Ureter (tissue), 1 donor: ENCODE measurements around the gene EPHB4. TPM values are rescaled to one million over a fixed set of nuclear protein-coding genes. Genes with fewer than 3 reads are reported as not detected.
"Not testable (repeated sequence)": the region's sequence is repeated elsewhere in the genome, so short reads cannot be mapped to it uniquely, and the experiment has no call there.

Experiments used
- DNase-seq: peaks from one replicate; pipeline ENCODE4 v3.0.0-alpha.2; 2020; ENCODE audit warnings: low spot score
- total RNA-seq: library from RNA; stranded (reverse); gene quantifications from one replicate; pipeline ENCODE4 v1.2.4, GENCODE V29; 2023
- donor health status: DM: yes; HTN: yes; CAD: no.

Gene EPHB4
- 58.4 TPM for total RNA-seq

- DNase-seq, result peak; percentile 84
Measured at GRCh38 chr7:100827330-100828226, at the start of gene EPHB4. Gene EPHB4 (minus strand): TSS chr7:100827523. CDS start chr7:100827030, 493 bp downstream.

GRCh38 chr7:100875356-100875751, 48.0 kb upstream of the EPHB4 start:
- no peak for DNase-seq

- DNase-seq, result peak; percentile 99
Measured at GRCh38 chr7:100874577-100875355, 47.4 kb upstream of the EPHB4 start, which contains the start of gene SRRT. Gene SRRT (plus strand): TSS chr7:100875103. CDS start chr7:100875591, 488 bp downstream.

- DNase-seq, result no peak
Measured at GRCh38 chr7:100874300-100874576, 46.9 kb upstream of the EPHB4 start.

GRCh38 chr7:100873599-100874299, 46.4 kb upstream of the EPHB4 start:
- no peak for DNase-seq

- DNase-seq, result no peak
Measured at GRCh38 chr7:100867776-100868485, 40.6 kb upstream of the EPHB4 start.

DNA sequence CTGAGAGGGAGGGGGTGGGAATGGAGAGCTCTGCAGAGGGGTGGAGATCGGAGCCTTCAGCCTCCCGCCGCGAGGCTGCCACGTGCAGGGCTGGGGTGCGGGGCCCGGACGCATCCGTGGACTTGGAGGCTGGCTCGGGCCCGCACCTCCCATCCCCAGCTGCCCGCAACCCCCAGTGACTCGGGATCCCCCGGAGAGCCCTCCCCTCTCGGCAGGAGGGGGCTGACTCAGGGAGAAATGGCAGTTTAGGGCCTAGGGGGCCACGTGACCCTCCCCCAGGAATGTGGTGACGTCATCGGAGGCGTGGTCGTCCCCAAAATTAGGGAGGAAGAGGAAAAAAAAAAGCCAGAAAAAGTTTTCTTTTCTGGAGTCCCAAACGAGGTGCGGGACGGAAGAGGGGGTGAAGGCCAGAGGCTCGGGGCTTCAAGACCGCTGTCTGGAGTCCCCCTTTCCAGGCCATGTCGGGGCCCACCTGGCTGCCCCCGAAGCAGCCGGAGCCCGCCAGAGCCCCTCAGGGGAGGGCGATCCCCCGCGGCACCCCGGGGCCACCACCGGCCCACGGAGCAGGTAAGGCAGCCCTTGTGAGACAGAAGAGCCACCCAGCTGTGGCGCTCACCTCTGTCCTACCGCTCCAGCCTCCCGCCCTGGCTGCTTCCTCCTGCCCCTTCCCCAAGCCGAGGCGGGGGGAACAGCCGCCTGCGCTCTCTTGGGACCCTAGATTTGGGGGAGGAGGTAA, 39.9 kb upstream of the EPHB4 start, which contains the start of gene TRIP6:
TSS of gene TRIP6 (plus strand) at position 348 of the 736 bp plus-strand sequence. CDS start at position 459, 111 bp downstream.
- DNase-seq, result peak; percentile 97

DNA sequence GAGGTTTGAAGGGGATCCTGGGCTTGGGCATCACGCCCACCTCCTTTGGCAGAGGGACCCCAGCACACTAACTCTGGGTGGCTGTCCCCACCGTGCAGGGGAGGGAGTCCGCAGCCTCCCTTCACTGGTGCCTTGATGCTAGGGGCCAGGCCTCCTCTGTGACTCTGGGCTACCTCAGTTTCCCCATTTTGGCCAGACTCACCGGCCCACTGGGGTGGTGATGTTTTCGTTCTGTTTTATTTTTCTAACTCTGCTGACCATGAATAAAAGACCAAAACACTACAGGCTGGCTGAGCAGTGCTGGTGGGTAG, 39.4 kb upstream of the EPHB4 start:
- DNase-seq, result no peak

DNA sequence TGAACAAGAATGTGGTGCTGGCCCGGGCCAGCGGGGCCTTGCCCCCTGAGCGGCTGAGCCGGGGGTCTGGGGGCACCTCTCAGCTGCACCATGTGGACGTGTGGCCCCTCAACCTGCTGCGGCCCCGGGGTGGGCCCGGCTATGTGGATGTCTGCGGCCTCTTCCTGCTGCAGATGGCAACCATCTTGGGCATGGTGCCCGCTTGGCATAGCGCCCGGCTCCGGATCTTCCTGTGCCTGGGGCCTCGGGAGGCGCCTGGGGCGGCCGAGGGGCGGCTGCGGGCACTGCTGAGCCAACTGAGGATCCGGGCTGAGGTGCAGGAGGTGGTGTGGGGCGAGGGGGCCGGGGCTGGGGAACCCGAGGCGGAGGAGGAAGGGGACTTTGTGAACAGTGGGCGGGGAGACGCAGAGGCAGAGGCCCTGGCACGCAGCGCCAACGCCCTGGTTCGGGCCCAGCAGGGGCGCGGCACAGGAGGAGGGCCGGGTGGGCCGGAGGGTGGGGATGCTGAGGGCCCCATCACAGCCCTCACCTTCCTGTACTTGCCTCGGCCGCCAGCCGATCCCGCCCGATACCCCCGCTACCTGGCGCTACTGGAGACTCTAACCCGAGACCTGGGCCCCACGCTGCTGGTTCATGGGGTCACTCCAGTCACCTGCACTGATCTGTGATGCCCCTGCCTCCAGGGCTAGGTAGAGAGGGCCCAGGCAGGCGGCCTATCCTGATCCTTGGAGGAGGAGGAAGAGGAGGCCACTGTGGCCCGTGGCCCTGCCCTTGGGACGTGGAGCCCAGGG, 38.8 kb upstream of the EPHB4 start:
- peak; percentile 92 for DNase-seq

GRCh38 chr7:100865372-100865911, 38.1 kb upstream of the EPHB4 start:
- DNase-seq, result peak; percentile 78

GRCh38 chr7:100864263-100864845, 37.0 kb upstream of the EPHB4 start:
- no peak for DNase-seq

DNA sequence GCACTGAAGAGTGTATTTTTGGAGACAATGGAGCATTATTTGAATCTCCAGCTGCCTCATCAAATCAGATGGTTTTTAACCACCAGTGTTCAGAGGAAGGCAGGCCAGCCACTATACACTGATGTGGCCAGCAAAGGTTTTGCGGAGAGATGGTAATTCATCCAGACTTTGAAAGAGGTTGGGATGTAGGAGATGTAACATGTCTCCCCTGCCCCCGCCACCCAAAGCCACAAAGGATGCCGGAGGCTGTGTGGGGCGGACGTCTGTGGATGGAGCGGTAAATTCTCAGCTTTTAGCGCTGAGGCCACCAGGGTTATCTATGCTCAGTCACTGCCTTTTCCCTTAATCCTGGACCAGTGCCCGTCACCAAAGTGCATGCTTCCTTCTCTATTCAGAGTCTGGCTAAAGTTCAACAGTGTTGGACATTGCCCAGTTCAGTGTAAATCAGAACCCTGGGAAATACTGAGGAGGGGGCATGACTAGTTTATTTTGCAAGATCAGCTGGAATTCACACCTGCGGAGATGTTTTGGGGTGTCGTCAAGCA, 36.2 kb upstream of the EPHB4 start:
- DNase-seq, result no peak

DNA sequence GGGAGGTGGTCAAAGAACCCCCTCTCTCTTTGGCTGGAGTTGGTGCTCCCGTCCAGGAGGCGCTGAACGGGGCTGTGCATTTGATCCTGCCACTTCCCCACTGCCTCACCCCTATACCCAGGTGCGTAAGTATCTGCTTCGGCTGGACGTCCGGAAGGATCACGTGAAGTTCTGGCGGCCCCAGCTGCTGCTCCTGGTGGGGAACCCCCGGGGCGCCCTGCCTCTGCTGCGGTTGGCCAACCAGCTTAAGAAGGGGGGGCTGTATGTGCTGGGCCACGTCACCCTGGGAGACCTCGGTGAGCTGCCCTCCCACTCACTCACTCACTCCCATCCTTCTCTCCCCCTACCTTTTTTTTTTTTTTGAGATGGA, 34.3 kb upstream of the EPHB4 start:
- no peak for DNase-seq

- DNase-seq, result no peak
Measured at GRCh38 chr7:100860702-100861615, 33.6 kb upstream of the EPHB4 start.

- DNase-seq, result no peak
Measured at GRCh38 chr7:100859856-100860255, 32.5 kb upstream of the EPHB4 start.

DNA sequence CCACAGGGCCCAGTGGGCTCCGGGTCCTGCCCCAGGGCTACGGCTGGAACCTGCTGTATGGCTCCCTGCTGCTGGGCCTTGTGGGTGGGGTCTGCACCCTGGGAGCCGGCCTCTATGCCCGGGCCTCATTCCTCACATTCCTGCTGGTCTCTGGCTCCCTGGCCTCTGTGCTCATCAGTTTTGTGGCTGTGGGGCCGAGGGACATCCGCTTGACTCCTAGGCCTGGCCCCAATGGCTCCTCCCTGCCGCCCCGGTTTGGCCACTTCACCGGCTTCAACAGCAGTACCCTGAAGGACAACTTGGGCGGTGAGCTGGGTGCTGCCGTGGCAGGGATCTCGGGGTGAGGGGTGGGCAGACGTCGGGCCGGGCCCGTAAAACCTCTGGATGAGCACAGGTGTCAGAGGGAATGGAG, 29.6 kb upstream of the EPHB4 start:
- DNase-seq, result no peak

GRCh38 chr7:100855515-100855914, 28.2 kb upstream of the EPHB4 start:
- DNase-seq, result no peak

GRCh38 chr7:100854899-100855298, 27.6 kb upstream of the EPHB4 start:
- DNase-seq, result not testable (repeated sequence)
